ENCODE results near the gene KLLN. TPM values are rescaled to one million over a fixed set of nuclear protein-coding genes. Genes with fewer than 3 reads are reported as not detected.

KLLN gene
- total RNA-seq, 1 experiment from 2014 or later = 0.15 TPM

DNA sequence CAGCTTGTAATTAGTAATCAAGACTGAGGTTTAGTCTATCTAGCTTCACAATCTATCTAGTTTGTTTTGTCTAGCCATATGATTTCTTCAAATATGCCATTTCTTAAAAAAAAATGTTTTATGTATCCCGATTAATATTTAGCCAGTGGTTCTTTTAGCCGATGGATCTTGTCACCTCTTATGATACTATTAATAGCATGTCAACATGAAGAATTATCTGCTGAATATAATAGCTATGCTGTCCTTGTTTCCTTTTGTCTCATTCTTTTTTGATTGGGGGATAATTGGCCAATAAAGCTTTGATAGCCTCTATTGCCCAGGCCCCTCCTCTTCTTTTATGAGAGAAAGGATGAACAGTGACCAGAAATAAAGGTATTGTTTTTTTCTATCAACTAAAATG lies 32.9 kb upstream of the KLLN start:
- no peak overlapping the region for H3K9ac ChIP-seq (ENCODE audit: low read length)
- DNase-seq (no peak), ATAC-seq (no peak)
- no peaks in the 10 kb centered on the region for H3K36me3 ChIP-seq (ENCODE audit: low read depth, low read length)
- no peaks in the 10 kb centered on the region for H3K4me1 ChIP-seq (ENCODE audit: insufficient read depth, low read length)
- ChIA-PET CTCF (no interaction called here), POLR2A (ENCODE audit: unreplicated experiment) (no interaction called here)
- H3K4me2 ChIP-seq (ENCODE audit: low read length) = no peak overlapping the region
- no peaks in the 10 kb centered on the region for H3K9me3 ChIP-seq (ENCODE audit: low read length)
- TF ChIP-seq CTCF (conservative IDR thresholded peaks at IDR 0.05; ENCODE audit: low read depth, low read length) = no peak
- TF ChIP-seq EZH2 (IDR thresholded peaks at IDR 0.05; ENCODE audit: low read length, unreplicated experiment) = no peak
- no peak for TF ChIP-seq EZH2phosphoT487 (IDR thresholded peaks at IDR 0.05; ENCODE audit: borderline replicate concordance, low read length)
- no peaks in the 10 kb centered on the region for H3F3A ChIP-seq (ENCODE audit: low read length, unreplicated experiment)
- no peaks in the 10 kb centered on the region for H3K27me3 ChIP-seq (ENCODE audit: low read length)
- H3K27ac ChIP-seq (ENCODE audit: low read length) = no peak overlapping the region
- no TSS peak for BruUV-seq (replicated peaks)
- no peaks in the 10 kb centered on the region for H4K20me1 ChIP-seq (ENCODE audit: low read length)
- H3K79me2 ChIP-seq (ENCODE audit: low read length) = peaks cover 4% of the 10 kb centered on the region; the same call in 1 of the 2 replicates
- intact Hi-C loops (cut with micrococcal nuclease) = no loop called here
- H2AFZ ChIP-seq (ENCODE audit: low read length) = no peak overlapping the region
- H3K9me2 ChIP-seq (replicated peaks; ENCODE audit: low read length) = no peaks in the 10 kb centered on the region
- H3K4me3 ChIP-seq (ENCODE audit: low read length) = no peak overlapping the region

- Histone ChIP-seq H4K20me1 (ENCODE audit: low read length) (no peaks in the 10 kb centered on the region), H2AFZ (ENCODE audit: low read length) (no peak overlapping the region), H3K9me3 (ENCODE audit: low read length) (no peaks in the 10 kb centered on the region), H3K4me1 (ENCODE audit: insufficient read depth, low read length) (no peaks in the 10 kb centered on the region), H3K27ac (ENCODE audit: low read length) (no peak overlapping the region), H3K36me3 (ENCODE audit: low read depth, low read length) (no peaks in the 10 kb centered on the region), H3K27me3 (ENCODE audit: low read length) (no peaks in the 10 kb centered on the region), H3K4me3 (ENCODE audit: low read length) (no peak overlapping the region), H3K4me2 (ENCODE audit: low read length) (no peak overlapping the region), H3F3A (ENCODE audit: low read length, unreplicated experiment) (no peaks in the 10 kb centered on the region), H3K9ac (ENCODE audit: low read length) (no peak overlapping the region), H3K79me2 (ENCODE audit: low read length) (peaks cover 11% of the 10 kb centered on the region), H3K9me2 (replicated peaks; ENCODE audit: low read length) (no peaks in the 10 kb centered on the region)
- no peak for ATAC-seq
- ChIA-PET CTCF (no interaction called here), POLR2A (ENCODE audit: unreplicated experiment) (no interaction called here)
- no TSS peak for BruUV-seq (replicated peaks)
- TF ChIP-seq EZH2 (IDR thresholded peaks at IDR 0.05; ENCODE audit: low read length, unreplicated experiment) (no peak), EZH2phosphoT487 (IDR thresholded peaks at IDR 0.05; ENCODE audit: borderline replicate concordance, low read length) (no peak), CTCF (conservative IDR thresholded peaks at IDR 0.05; ENCODE audit: low read depth, low read length) (no peak)
- DNase-seq = no peak
- intact Hi-C loops (cut with micrococcal nuclease) = no loop called here
Observed at GRCh38 chr10:87895430-87895829, 32.1 kb upstream of the KLLN start.

DNA sequence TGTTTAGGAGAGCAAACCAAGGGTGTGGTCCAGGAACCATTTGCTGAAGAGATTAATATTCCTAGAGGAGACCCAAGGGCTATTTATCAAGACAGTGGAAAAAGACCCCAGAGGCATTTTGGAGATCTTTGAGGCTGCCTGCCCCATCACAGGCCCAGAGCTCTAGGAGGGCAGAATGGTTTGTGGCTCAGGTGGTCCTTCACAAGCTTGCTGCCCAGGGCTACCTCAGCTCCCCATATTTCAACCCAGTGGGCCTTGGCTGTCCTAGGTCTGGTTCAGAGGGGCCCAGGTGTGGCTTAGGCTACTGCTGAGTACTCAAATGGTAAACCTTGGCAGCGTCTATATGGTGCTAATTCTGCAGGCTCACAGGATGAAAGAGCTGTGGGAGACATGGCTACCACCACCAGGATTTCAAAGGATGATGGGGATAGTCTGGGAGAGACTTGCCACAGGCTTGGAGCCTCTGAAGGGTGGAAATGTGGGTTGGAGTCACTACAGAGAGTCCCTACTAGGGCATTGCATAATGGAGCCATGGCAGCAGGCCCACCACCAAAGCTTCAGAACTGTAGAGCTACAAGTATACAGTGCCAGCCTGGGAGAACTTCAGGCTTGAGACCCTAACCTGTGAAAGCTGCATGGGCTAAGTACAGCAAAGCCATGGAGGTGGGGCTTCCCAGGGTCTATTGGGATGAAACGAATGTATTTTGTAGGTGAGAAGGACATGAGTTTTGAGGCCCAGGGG lies 24.4 kb upstream of the KLLN start:
- CTCF ChIA-PET = no interaction called here

More for the DNA sequence above, 24.4 kb upstream of the KLLN start:
- H3K36me3 ChIP-seq (ENCODE audit: low read depth, low read length) = peaks cover 13% of the 10 kb centered on the region
- no peak overlapping the region for H2AFZ ChIP-seq (ENCODE audit: low read length)
- H3K79me2 ChIP-seq (ENCODE audit: low read length) = peaks cover 42% of the 10 kb centered on the region
- no peak for ATAC-seq
- no peak overlapping the region for H3K4me2 ChIP-seq (ENCODE audit: low read length)
- intact Hi-C loops (cut with micrococcal nuclease) = no loop called here
- TF ChIP-seq EZH2phosphoT487 (IDR thresholded peaks at IDR 0.05; ENCODE audit: borderline replicate concordance, low read length) = no peak
- POLR2A ChIA-PET (ENCODE audit: unreplicated experiment) = no interaction called here
- no peaks in the 10 kb centered on the region for H4K20me1 ChIP-seq (ENCODE audit: low read length)
- H3K27ac ChIP-seq (ENCODE audit: low read length) = no peak overlapping the region
- H3K27me3 ChIP-seq (ENCODE audit: low read length) = no peaks in the 10 kb centered on the region
- no peak for DNase-seq
- no peak overlapping the region for H3K9ac ChIP-seq (ENCODE audit: low read length)
- H3F3A ChIP-seq (ENCODE audit: low read length, unreplicated experiment) = no peaks in the 10 kb centered on the region
- no TSS peak for BruUV-seq (replicated peaks)
- no peaks in the 10 kb centered on the region for H3K4me1 ChIP-seq (ENCODE audit: insufficient read depth, low read length)
- no peaks in the 10 kb centered on the region for H3K9me3 ChIP-seq (ENCODE audit: low read length)
- no peak overlapping the region for H3K4me3 ChIP-seq (ENCODE audit: low read length)
- no peaks in the 10 kb centered on the region for H3K9me2 ChIP-seq (replicated peaks; ENCODE audit: low read length)

Measured in PC-3 (cell line).